ENCODE results near the gene UQCRHL. TPM values are rescaled to one million over a fixed set of nuclear protein-coding genes. Genes with fewer than 3 reads are reported as not detected.
"Not testable (repeated sequence)": the region's sequence is repeated elsewhere in the genome, so short reads cannot be mapped to it uniquely, and the experiment has no call there.

The UQCRHL gene
- total and polyA plus RNA-seq, 10 donors, result 0.67 to 2.6 (median 1.7) TPM

GRCh38 chr1:15833069-15833679 lies 25.7 kb upstream of the UQCRHL start:
- peak in 2 of 3 donors; percentile 21 to 57 for TF ChIP-seq POLR2AphosphoS5 (IDR thresholded peaks at IDR 0.05)
- TF ChIP-seq CTCF (IDR thresholded peaks at IDR 0.05 in 8 of 11, conservative IDR thresholded peaks at IDR 0.05 in 3 of 11), result no peak
- TF ChIP-seq POLR2A (IDR thresholded peaks at IDR 0.05), result no peak
- Histone ChIP-seq H3K36me3 (no peaks in the 10 kb centered on the region), H3K4me1 (peaks cover 5 to 77% (median 66%) of the 10 kb centered on the region in 6 donors), H3K9me3 (no peaks in the 10 kb centered on the region), H3K27ac (peak overlapping the region; percentile 99 to 100 (median 100)), H3K4me3 (peak overlapping the region; percentile 66 to 94 (median 76)), H3K27me3 (replicated peaks in 1 of 7) (no peaks in the 10 kb centered on the region)
- 35 to 61% (median 58%) methylated on average over 23 to 24 of the region's 24 CpGs for WGBS, 5 donors
- intact Hi-C loops (cut with DNase I; ENCODE audit: low total_unique reads), result no loop called here
- DNase-seq, result peak; percentile 86

- 82 to 91% (median 86%) methylated on average over 1 of the region's 1 CpG for WGBS, 5 donors
- TF ChIP-seq POLR2A (IDR thresholded peaks at IDR 0.05) (no peak), POLR2AphosphoS5 (IDR thresholded peaks at IDR 0.05) (no peak), CTCF (IDR thresholded peaks at IDR 0.05 in 8 of 11, conservative IDR thresholded peaks at IDR 0.05 in 3 of 11) (peak in 1 of 11 experiments; percentile 0)
- peak overlapping the region; percentile 6 to 100 (median 76) for H3K27ac ChIP-seq
- no peak for DNase-seq
- no peaks in the 10 kb centered on the region for H3K9me3 ChIP-seq
- H3K27me3 ChIP-seq (replicated peaks in 1 of 7), result no peaks in the 10 kb centered on the region
- peaks cover 5 to 70% (median 46%) of the 10 kb centered on the region in 6 donors for H3K4me1 ChIP-seq
- H3K4me3 ChIP-seq, result peak overlapping the region in 1 of 8 donors; percentile 51
- intact Hi-C loops (cut with DNase I; ENCODE audit: low total_unique reads), result no loop called here
- H3K36me3 ChIP-seq, result no peaks in the 10 kb centered on the region
Observed at GRCh38 chr1:15830258-15830657, 22.8 kb upstream of the UQCRHL start.

GRCh38 chr1:15828931-15829330 lies 21.5 kb upstream of the UQCRHL start:
- Histone ChIP-seq H3K4me3 (peak overlapping the region in 1 of 8 donors; percentile 51), H3K4me1 (peaks cover 5 to 83% (median 47%) of the 10 kb centered on the region in 6 donors), H3K27ac (peak overlapping the region in 6 of 8 donors; percentile 72 to 100 (median 81))
- H3K36me3 ChIP-seq; H3K27me3 ChIP-seq (replicated peaks in 1 of 7); H3K9me3 ChIP-seq; DNase-seq; intact Hi-C loops (cut with DNase I; ENCODE audit: low total_unique reads): not testable (repeated sequence)
- 88 to 97% (median 90%) methylated on average over 13 to 14 of the region's 14 CpGs for WGBS, 5 donors

- WGBS, 5 donors, result 94 to 97% (median 95%) methylated on average over 14 to 15 of the region's 15 CpGs
- intact Hi-C loops (cut with DNase I; ENCODE audit: low total_unique reads); H3K27me3 ChIP-seq (replicated peaks in 1 of 7); DNase-seq; H3K36me3 ChIP-seq; H3K27ac ChIP-seq; H3K4me3 ChIP-seq; H3K9me3 ChIP-seq: not testable (repeated sequence)
- H3K4me1 ChIP-seq, result peaks cover 0 to 83% (median 37%) of the 10 kb centered on the region in 6 donors
Observed at GRCh38 chr1:15827567-15827966, 20.1 kb upstream of the UQCRHL start.

GRCh38 chr1:15826810-15827507 lies 19.5 kb upstream of the UQCRHL start:
- H3K9me3 ChIP-seq, result no peaks in the 10 kb centered on the region
- TF ChIP-seq POLR2AphosphoS5 (IDR thresholded peaks at IDR 0.05), result no peak
- TF ChIP-seq POLR2A (IDR thresholded peaks at IDR 0.05), result no peak
- no peak for TF ChIP-seq CTCF (IDR thresholded peaks at IDR 0.05 in 8 of 11, conservative IDR thresholded peaks at IDR 0.05 in 3 of 11)
- peak overlapping the region in 2 of 8 donors; percentile 59 to 72 for H3K27ac ChIP-seq
- H3K27me3 ChIP-seq (replicated peaks in 1 of 7), result no peaks in the 10 kb centered on the region
- WGBS, 5 donors, result 77 to 86% (median 81%) methylated on average over 6 of the region's 6 CpGs
- intact Hi-C loops (cut with DNase I; ENCODE audit: low total_unique reads), result no loop called here
- peaks cover 0 to 77% (median 33%) of the 10 kb centered on the region in 6 donors for H3K4me1 ChIP-seq
- no peak overlapping the region for H3K4me3 ChIP-seq
- no peak for DNase-seq
- no peaks in the 10 kb centered on the region for H3K36me3 ChIP-seq

Measured in spleen (tissue), 11 donors.